GM19351 (cell line): Measurements from ENCODE around the gene GPC6.
"Not testable (repeated sequence)": the region's sequence is repeated elsewhere in the genome, so short reads cannot be mapped to it uniquely, and the experiment has no call there.

Experiments used
- ATAC-seq: cut with Tn5 transposase; IDR thresholded peaks from one replicate; pipeline ENCODE4 v1.9.1; 2021; ENCODE audit warnings: mild to moderate bottlenecking, moderate library complexity; ENCODE audit not compliant: unreplicated experiment

The GPC6 gene

GRCh38 chr13:93496117-93496516, 269.5 kb downstream of the GPC6 start:
- ATAC-seq = not testable (repeated sequence)

- no peak for ATAC-seq
These were observed 270.5 kb downstream of the GPC6 start for GRCh38 chr13:93496985-93497673.

GRCh38 chr13:93499991-93500390, 273.4 kb downstream of the GPC6 start:
- no peak for ATAC-seq

GRCh38 chr13:93502071-93502470, 275.5 kb downstream of the GPC6 start:
- no peak for ATAC-seq

- no peak for ATAC-seq
These were observed 276.5 kb downstream of the GPC6 start for GRCh38 chr13:93502987-93503615.

- ATAC-seq = no peak
These were observed 278.7 kb downstream of the GPC6 start for GRCh38 chr13:93505104-93505952.

- no peak for ATAC-seq
These were observed 284.4 kb downstream of the GPC6 start for GRCh38 chr13:93511011-93511410.

- ATAC-seq = no peak
These were observed 288.7 kb downstream of the GPC6 start for GRCh38 chr13:93515267-93515666.

- ATAC-seq = no peak
These were observed 291.1 kb downstream of the GPC6 start for GRCh38 chr13:93517658-93518057.

- no peak for ATAC-seq
These were observed 294.7 kb downstream of the GPC6 start for GRCh38 chr13:93521307-93521706.

GRCh38 chr13:93522501-93522900, 295.9 kb downstream of the GPC6 start:
- ATAC-seq = no peak

GRCh38 chr13:93525087-93525486, 298.5 kb downstream of the GPC6 start:
- ATAC-seq = no peak

- ATAC-seq = no peak
These were observed 301.2 kb downstream of the GPC6 start for GRCh38 chr13:93527748-93528297.

- no peak for ATAC-seq
These were observed 303.4 kb downstream of the GPC6 start for GRCh38 chr13:93529961-93530360.

GRCh38 chr13:93534181-93534700, 307.6 kb downstream of the GPC6 start:
- no peak for ATAC-seq

GRCh38 chr13:93535251-93535650, 308.6 kb downstream of the GPC6 start:
- no peak for ATAC-seq

GRCh38 chr13:93539914-93540313, 313.3 kb downstream of the GPC6 start:
- ATAC-seq = no peak

GRCh38 chr13:93547886-93548285, 321.3 kb downstream of the GPC6 start:
- no peak for ATAC-seq

- ATAC-seq = no peak
These were observed 322.9 kb downstream of the GPC6 start for GRCh38 chr13:93549326-93550005.

- no peak for ATAC-seq
These were observed 323.6 kb downstream of the GPC6 start for GRCh38 chr13:93550236-93550635.

GRCh38 chr13:93552596-93552995, 326.0 kb downstream of the GPC6 start:
- no peak for ATAC-seq
